Measurements from ENCODE around the gene MDM1.

The MDM1 gene

DNA sequence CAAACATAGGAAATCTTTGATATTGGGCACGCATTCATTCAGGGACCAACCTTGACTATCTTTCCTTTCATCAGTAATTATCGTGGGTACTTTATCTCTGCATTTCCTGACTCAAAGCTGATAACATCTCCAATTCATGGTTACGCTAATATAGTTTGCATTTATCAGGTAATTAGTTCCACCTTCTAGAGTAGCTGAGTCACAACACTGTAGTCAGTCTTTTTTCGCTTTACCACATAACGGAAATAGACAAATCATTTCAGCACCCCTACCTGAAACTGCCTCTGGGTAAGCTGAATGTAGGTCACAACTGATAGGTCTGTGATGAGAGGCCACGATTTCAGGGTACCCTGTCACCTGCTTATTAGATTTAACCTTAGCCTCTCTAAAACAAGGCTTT lies 42.0 kb downstream of the MDM1 start:
- TF ChIP-seq CTCF (conservative IDR thresholded peaks at IDR 0.05; ENCODE audit: low read depth, low read length), result no peak
- no peak for DNase-seq (ENCODE audit: low read depth)
- no peak overlapping the region for H3K4me3 ChIP-seq (ENCODE audit: low read length)

DNA sequence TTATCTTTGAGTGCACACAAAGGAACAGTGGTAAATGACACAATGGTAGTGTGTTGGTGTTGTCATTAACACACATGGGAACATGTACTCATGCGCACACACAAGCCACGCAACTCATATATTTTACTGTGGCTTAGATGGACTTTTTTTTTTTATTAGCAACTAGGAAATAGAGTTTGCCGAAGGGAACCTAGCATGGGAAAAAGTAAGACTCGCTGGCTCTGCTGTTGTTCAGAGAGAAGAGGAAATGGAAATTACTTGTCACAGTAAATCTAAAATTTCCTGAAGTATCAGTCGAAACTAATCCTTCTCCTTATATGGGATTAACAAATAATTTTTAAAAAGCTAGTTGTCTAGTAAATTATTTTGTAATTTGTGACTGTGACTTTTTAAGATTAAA lies 45.1 kb downstream of the MDM1 start:
- DNase-seq (ENCODE audit: low read depth), result no peak
- H3K4me3 ChIP-seq (ENCODE audit: low read length), result no peak overlapping the region
- TF ChIP-seq CTCF (conservative IDR thresholded peaks at IDR 0.05; ENCODE audit: low read depth, low read length), result no peak

- H3K4me3 ChIP-seq (ENCODE audit: low read length), result no peak overlapping the region
- no peak for TF ChIP-seq CTCF (conservative IDR thresholded peaks at IDR 0.05; ENCODE audit: low read depth, low read length)
- DNase-seq (ENCODE audit: low read depth), result no peak
Measured at GRCh38 chr12:68286396-68286795, 45.8 kb downstream of the MDM1 start.

DNA sequence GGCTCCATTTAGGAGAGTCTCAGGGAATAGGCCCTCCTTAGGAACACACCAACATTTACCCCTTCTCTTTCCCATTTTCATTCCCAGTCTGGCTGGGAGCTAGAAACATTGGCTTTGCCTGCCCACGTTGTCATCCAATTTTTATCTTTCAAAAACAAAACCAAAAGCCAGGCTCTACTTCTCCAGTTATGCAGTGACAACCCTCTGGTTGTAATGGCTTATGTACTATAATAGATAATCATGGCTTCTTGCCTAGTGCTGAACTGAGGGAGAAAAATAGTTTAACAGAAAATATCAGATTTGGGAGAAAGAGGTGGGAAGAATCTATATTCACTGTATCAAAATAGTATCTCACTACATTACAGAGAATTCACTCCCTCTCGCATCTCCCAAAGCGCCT lies 46.6 kb downstream of the MDM1 start:
- TF ChIP-seq CTCF (conservative IDR thresholded peaks at IDR 0.05; ENCODE audit: low read depth, low read length), result no peak
- DNase-seq (ENCODE audit: low read depth), result no peak
- no peak overlapping the region for H3K4me3 ChIP-seq (ENCODE audit: low read length)

DNA sequence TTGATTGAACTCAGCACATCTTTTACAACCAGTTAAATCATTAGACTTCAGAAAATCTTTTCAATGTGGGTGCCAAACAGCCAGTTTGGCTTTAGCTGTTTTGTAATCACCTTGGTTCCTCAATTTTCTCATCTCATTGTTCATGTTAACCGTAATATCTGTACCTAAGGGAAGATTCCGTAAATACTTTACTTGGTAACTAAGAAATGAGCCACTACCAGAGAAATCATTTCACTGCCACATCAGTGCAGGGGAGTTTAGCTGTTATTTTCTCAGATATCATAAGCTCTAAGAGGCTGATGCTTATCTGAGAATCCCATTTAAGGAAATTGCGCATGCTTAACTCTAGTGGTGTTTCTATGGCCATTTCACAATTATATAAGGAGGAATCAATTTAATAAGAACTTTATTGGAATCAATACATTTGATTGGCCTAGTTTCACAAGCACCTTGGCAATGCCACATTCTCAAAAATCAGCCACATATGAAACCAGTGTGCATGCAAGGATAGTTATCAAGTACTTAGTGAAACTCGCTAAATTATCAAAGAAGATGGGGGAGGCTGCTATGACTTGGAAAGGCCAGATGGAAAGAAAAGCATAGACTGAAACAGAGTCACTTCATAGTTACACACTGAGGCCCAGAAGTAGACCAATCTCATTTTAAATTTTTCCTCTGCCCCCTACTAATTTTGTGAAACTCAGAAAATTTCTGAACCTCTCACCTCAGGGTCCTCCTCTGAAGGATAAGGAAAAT lies 50.7 kb downstream of the MDM1 start:
- TF ChIP-seq CTCF (conservative IDR thresholded peaks at IDR 0.05; ENCODE audit: low read depth, low read length), result no peak
- no peak for DNase-seq (ENCODE audit: low read depth)
- H3K4me3 ChIP-seq (ENCODE audit: low read length), result no peak overlapping the region

- TF ChIP-seq CTCF (conservative IDR thresholded peaks at IDR 0.05; ENCODE audit: low read depth, low read length), result no peak
- no peak for DNase-seq (ENCODE audit: low read depth)
- no peak overlapping the region for H3K4me3 ChIP-seq (ENCODE audit: low read length)
Measured at GRCh38 chr12:68280240-68280639, 51.9 kb downstream of the MDM1 start.
